AML-193 (cell line): ENCODE measurements around the gene LIN37.

Experiments
- DNase-seq, 2 experiments: peaks; one replicate each; lab custom pipeline; 2025; lab: John Stamatoyannopoulos, UW

LIN37 gene

GRCh38 chr19:35775046-35775297 is 26.6 kb downstream of the LIN37 start:
- DNase-seq: no peak

GRCh38 chr19:35775298-35776101 is 27.1 kb downstream of the LIN37 start, which contains the start of gene ARHGAP33:
Gene ARHGAP33 (plus strand): TSS chr19:35775564. CDS start chr19:35775659, 95 bp downstream.
- peak; percentile 94 to 96 for DNase-seq

GRCh38 chr19:35776102-35776788 is 27.9 kb downstream of the LIN37 start:
- DNase-seq: no peak

- no peak for DNase-seq
Observed at GRCh38 chr19:35777086-35777841, 28.9 kb downstream of the LIN37 start.

- DNase-seq: no peak
Observed at GRCh38 chr19:35777961-35778360, 29.6 kb downstream of the LIN37 start.

GRCh38 chr19:35779033-35779432 is 30.7 kb downstream of the LIN37 start:
- DNase-seq: no peak

GRCh38 chr19:35780058-35780457 is 31.7 kb downstream of the LIN37 start:
- no peak for DNase-seq

GRCh38 chr19:35780717-35781116 is 32.3 kb downstream of the LIN37 start:
- no peak for DNase-seq

GRCh38 chr19:35781650-35782049 is 33.3 kb downstream of the LIN37 start:
- no peak for DNase-seq

- no peak for DNase-seq
Observed at GRCh38 chr19:35782589-35782988, 34.2 kb downstream of the LIN37 start.

GRCh38 chr19:35783469-35784434 is 35.4 kb downstream of the LIN37 start:
- DNase-seq: no peak

GRCh38 chr19:35784503-35785338 is 36.3 kb downstream of the LIN37 start:
- no peak for DNase-seq

- DNase-seq: no peak
Observed at GRCh38 chr19:35785339-35785627, 36.9 kb downstream of the LIN37 start.

GRCh38 chr19:35786299-35787160 is 38.2 kb downstream of the LIN37 start:
- DNase-seq: no peak

GRCh38 chr19:35787227-35787799 is 38.9 kb downstream of the LIN37 start:
- DNase-seq: no peak

- DNase-seq: no peak
Observed at GRCh38 chr19:35788205-35788960, 40.0 kb downstream of the LIN37 start.

GRCh38 chr19:35789195-35789977 is 41.0 kb downstream of the LIN37 start:
- no peak for DNase-seq
